Vagina (tissue), 2 donors: ENCODE results near the gene GTSE1.

Source experiments
- POLR2AphosphoS5 ChIP-seq, 2 donors: sonication (generic); formaldehyde crosslinking; IDR thresholded peaks; one replicate each; pipeline ENCODE4 v1.9.0; 2017; ENCODE audit warnings: antibody characterized with exemption in 2 of 2, mild to moderate bottlenecking in 2 of 2, low read depth in 1 of 2; ENCODE audit not compliant: insufficient read depth in 1 of 2
- TF ChIP-seq, protein P1 (sequence below), 3 experiments: fragments of 450-650 bp in 2 of 3; fragments of 200-600 bp in 1 of 3; sonication (generic) in 1 of 3; IDR thresholded peaks; one replicate each; pipeline ENCODE4 v1.5.1; 2017 to 2019; ENCODE audit warnings: antibody characterized with exemption in 3 of 3, mild to moderate bottlenecking in 2 of 3, moderate library complexity in 2 of 3

DNA sequence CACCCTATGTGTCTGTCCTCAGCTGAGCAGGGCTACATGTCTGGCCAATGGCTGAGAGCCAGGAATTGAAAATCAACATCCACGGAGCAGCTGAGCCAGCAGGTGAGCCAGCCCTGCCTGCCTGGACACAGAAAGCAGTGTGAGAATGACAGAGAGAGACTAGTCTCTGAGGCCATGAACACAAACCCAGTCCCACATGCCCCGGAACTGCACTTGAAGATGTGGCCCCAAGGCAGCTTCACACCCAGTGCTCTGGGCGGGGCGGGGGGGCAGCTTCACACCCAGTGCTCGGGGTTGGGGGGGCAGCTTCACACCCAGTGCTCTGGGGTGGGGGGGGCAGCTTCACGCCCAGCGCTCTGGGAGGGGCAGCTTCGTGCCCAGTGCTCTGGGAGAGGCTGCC, 76.5 kb downstream of the GTSE1 start:
- no peak for TF ChIP-seq POLR2AphosphoS5 (IDR thresholded peaks at IDR 0.05; ENCODE audit: insufficient read depth in 1 of 2, low read depth in 1 of 2)
- TF ChIP-seq, protein P1, sequence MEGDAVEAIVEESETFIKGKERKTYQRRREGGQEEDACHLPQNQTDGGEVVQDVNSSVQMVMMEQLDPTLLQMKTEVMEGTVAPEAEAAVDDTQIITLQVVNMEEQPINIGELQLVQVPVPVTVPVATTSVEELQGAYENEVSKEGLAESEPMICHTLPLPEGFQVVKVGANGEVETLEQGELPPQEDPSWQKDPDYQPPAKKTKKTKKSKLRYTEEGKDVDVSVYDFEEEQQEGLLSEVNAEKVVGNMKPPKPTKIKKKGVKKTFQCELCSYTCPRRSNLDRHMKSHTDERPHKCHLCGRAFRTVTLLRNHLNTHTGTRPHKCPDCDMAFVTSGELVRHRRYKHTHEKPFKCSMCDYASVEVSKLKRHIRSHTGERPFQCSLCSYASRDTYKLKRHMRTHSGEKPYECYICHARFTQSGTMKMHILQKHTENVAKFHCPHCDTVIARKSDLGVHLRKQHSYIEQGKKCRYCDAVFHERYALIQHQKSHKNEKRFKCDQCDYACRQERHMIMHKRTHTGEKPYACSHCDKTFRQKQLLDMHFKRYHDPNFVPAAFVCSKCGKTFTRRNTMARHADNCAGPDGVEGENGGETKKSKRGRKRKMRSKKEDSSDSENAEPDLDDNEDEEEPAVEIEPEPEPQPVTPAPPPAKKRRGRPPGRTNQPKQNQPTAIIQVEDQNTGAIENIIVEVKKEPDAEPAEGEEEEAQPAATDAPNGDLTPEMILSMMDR (IDR thresholded peaks at IDR 0.05) = no peak
